Endodermal cell (in vitro differentiated cells): ENCODE data around the gene SMIM41. TPM values are rescaled to one million over a fixed set of nuclear protein-coding genes. Genes with fewer than 3 reads are reported as not detected.

Experiments used
- DNase-seq: peaks from one replicate; pipeline ENCODE4 v3.0.0-alpha.2; 2017
- H3K27ac ChIP-seq: 2 replicates; pipeline ENCODE4 v1.5.1; 2013; ENCODE audit warnings: mild to moderate bottlenecking, low read depth, low read length, moderate library complexity
- H3K27me3 ChIP-seq: 2 replicates; pipeline ENCODE4 v1.6.1; 2013; ENCODE audit warnings: mild to moderate bottlenecking, low read length, moderate library complexity; ENCODE audit not compliant: insufficient read depth, control insufficient read depth, poor library complexity, severe bottlenecking
- H3K36me3 ChIP-seq: 2 replicates; pipeline ENCODE4 v1.7.0; 2013; ENCODE audit warnings: mild to moderate bottlenecking, low read length, moderate library complexity; ENCODE audit not compliant: control insufficient read depth, insufficient read depth
- H3K4me1 ChIP-seq: one replicate; pipeline ENCODE4 v1.7.0; 2013; ENCODE audit warnings: low read length; ENCODE audit not compliant: control insufficient read depth, insufficient read depth
- H3K4me3 ChIP-seq: 2 replicates; pipeline ENCODE4 v1.5.1; 2013; ENCODE audit warnings: mild to moderate bottlenecking, low read length, moderate library complexity
- H3K9ac ChIP-seq: 2 replicates; pipeline ENCODE4 v1.6.1; 2013; ENCODE audit warnings: mild to moderate bottlenecking, low read length, moderate library complexity; ENCODE audit not compliant: poor library complexity, severe bottlenecking; ENCODE audit errors: extremely low read depth
- H3K9me3 ChIP-seq: 2 replicates; pipeline ENCODE4 v1.6.1; 2013; ENCODE audit warnings: mild to moderate bottlenecking, low read length, moderate library complexity; ENCODE audit not compliant: control insufficient read depth
- H3K27ac Mint-ChIP-seq: 2 replicates; pipeline ENCODE4 v1.8.0; 2020; ENCODE audit warnings: mixed read lengths
- H3K27me3 Mint-ChIP-seq: 2 replicates; pipeline ENCODE4 v1.8.0; 2021; ENCODE audit warnings: mild to moderate bottlenecking, mixed read lengths; ENCODE audit not compliant: insufficient read depth
- H3K36me3 Mint-ChIP-seq: 2 replicates; pipeline ENCODE4 v1.8.0; 2020; ENCODE audit warnings: low read depth, mixed read lengths
- H3K4me1 Mint-ChIP-seq: 2 replicates; pipeline ENCODE4 v1.8.0; 2020; ENCODE audit warnings: mixed read lengths
- H3K4me3 Mint-ChIP-seq: 2 replicates; pipeline ENCODE4 v1.8.0; 2020; ENCODE audit warnings: mild to moderate bottlenecking, moderate library complexity, mixed read lengths
- H3K9me3 Mint-ChIP-seq: 2 replicates; pipeline ENCODE4 v1.8.0; 2020; ENCODE audit warnings: mild to moderate bottlenecking, mixed read lengths
- CTCF ChIP-seq: fragments of 200-600 bp; sonication (generic); conservative IDR thresholded peaks from 2 replicates; pipeline ENCODE4 v1.5.0; 2021; ENCODE audit warnings: antibody characterized with exemption, mild to moderate bottlenecking
- WGBS, 2 experiments: methylation state at CpG; one replicate each; pipeline versions ENCODE4 v1.1.5 to v1.1.7; 2013; ENCODE audit warnings: missing lambda C conversion rate in 2 of 2, mixed read lengths in 1 of 2; ENCODE audit not compliant: insufficient coverage in 1 of 2, insufficient read length in 1 of 2; 5-methylcytosine and 5-hydroxymethylcytosine counted together
- total RNA-seq, 2 donors: library from RNA; stranded (reverse); fragmentation: NEBNext Ultra II Directional in 1 of 2; extraction: Animal tissue kit (Norgen Biotek cat#: 25700) in 1 of 2; gene quantifications; 2 replicates in 1 of 2; 3 replicates in 1 of 2; pipeline ENCODE4 v1.2.1, GENCODE V29; 2021

SMIM41 gene
- total RNA-seq, 2 donors from 2014 or later = not detected

- Histone ChIP-seq H3K9me3 (no peaks in the 10 kb centered on the region), H3K9ac (no peak overlapping the region), H3K4me3 (no peak overlapping the region), H3K27ac (no peak overlapping the region), H3K36me3 (peaks cover 16% of the 10 kb centered on the region), H3K4me1 (no peaks in the 10 kb centered on the region), H3K27me3 (no peaks in the 10 kb centered on the region)
- peaks cover 8% of the 10 kb centered on the region for H3K36me3 Mint-ChIP-seq
- H3K4me1 Mint-ChIP-seq = peaks cover 13% of the 10 kb centered on the region
- peaks cover 2% of the 10 kb centered on the region for H3K27me3 Mint-ChIP-seq
- DNase-seq = no peak
- 88 to 93% methylated on average over 3 to 4 of the region's 4 CpGs for WGBS, 2 experiments
- no peak for TF ChIP-seq CTCF
- H3K9me3 Mint-ChIP-seq = no peaks in the 10 kb centered on the region
- H3K27ac Mint-ChIP-seq = no peak overlapping the region
- H3K4me3 Mint-ChIP-seq = no peak overlapping the region
These were observed 3.1 kb downstream of the SMIM41 start for GRCh38 chr12:52082669-52082987.

GRCh38 chr12:52082988-52083637 lies 3.6 kb downstream of the SMIM41 start:
- Mint-ChIP-seq H3K27me3 (peaks cover 3% of the 10 kb centered on the region), H3K4me3 (no peak overlapping the region), H3K9me3 (no peaks in the 10 kb centered on the region), H3K27ac (no peak overlapping the region), H3K36me3 (peaks cover 3% of the 10 kb centered on the region), H3K4me1 (peaks cover 13% of the 10 kb centered on the region)
- no peaks in the 10 kb centered on the region for H3K9me3 ChIP-seq
- TF ChIP-seq CTCF = peak; percentile 97
- no peaks in the 10 kb centered on the region for H3K4me1 ChIP-seq
- H3K27ac ChIP-seq = no peak overlapping the region
- no peak overlapping the region for H3K4me3 ChIP-seq
- no peaks in the 10 kb centered on the region for H3K27me3 ChIP-seq
- H3K9ac ChIP-seq = no peak overlapping the region
- peak; percentile 93 for DNase-seq
- peaks cover 11% of the 10 kb centered on the region for H3K36me3 ChIP-seq
- WGBS, 2 experiments = 52 to 83% methylated on average over 6 to 11 of the region's 11 CpGs

- Histone ChIP-seq H3K9me3 (no peaks in the 10 kb centered on the region), H3K27me3 (no peaks in the 10 kb centered on the region), H3K9ac (no peak overlapping the region), H3K4me1 (no peaks in the 10 kb centered on the region), H3K27ac (no peak overlapping the region), H3K4me3 (no peak overlapping the region), H3K36me3 (peaks cover 6% of the 10 kb centered on the region)
- Mint-ChIP-seq H3K9me3 (no peaks in the 10 kb centered on the region), H3K36me3 (no peaks in the 10 kb centered on the region), H3K4me3 (no peak overlapping the region), H3K4me1 (peaks cover 13% of the 10 kb centered on the region), H3K27me3 (peaks cover 4% of the 10 kb centered on the region), H3K27ac (no peak overlapping the region)
- TF ChIP-seq CTCF = no peak
- WGBS, 2 experiments = 50 to 60% methylated on average over 2 of the region's 2 CpGs
- DNase-seq = no peak
These were observed 4.1 kb downstream of the SMIM41 start for GRCh38 chr12:52083638-52083996.
